ENCODE measurements around the gene DCAF10.
"Not testable (repeated sequence)": the region's sequence is repeated elsewhere in the genome, so short reads cannot be mapped to it uniquely, and the experiment has no call there.

DCAF10 gene

GRCh38 chr9:37800631-37801286 is at the start of gene DCAF10:
DCAF10 (plus strand) TSS chr9:37800797; CDS start chr9:37800867, 70 bp downstream.
- FAIRE-seq = no peak

GRCh38 chr9:37751186-37751585 is 49.4 kb upstream of the DCAF10 start:
- no peak for FAIRE-seq

GRCh38 chr9:37751704-37752103 is 48.9 kb upstream of the DCAF10 start:
- not testable (repeated sequence) for FAIRE-seq

GRCh38 chr9:37752112-37752511 is 48.5 kb upstream of the DCAF10 start:
- not testable (repeated sequence) for FAIRE-seq

GRCh38 chr9:37752642-37753488 is 47.7 kb upstream of the DCAF10 start:
- FAIRE-seq = no peak

- FAIRE-seq = no peak
Observed at GRCh38 chr9:37753489-37754190, 47.0 kb upstream of the DCAF10 start, which contains the start of gene TRMT10B. TRMT10B (plus strand) TSS chr9:37753805; CDS start chr9:37761932, 8,127 bp downstream.

- no peak for FAIRE-seq
Observed at GRCh38 chr9:37758747-37759146, 41.9 kb upstream of the DCAF10 start.

GRCh38 chr9:37760416-37761161 is 40.0 kb upstream of the DCAF10 start:
- no peak for FAIRE-seq

GRCh38 chr9:37761511-37761910 is 39.1 kb upstream of the DCAF10 start:
- FAIRE-seq = no peak

GRCh38 chr9:37765263-37765662 is 35.3 kb upstream of the DCAF10 start:
- FAIRE-seq = not testable (repeated sequence)

GRCh38 chr9:37769306-37769705 is 31.3 kb upstream of the DCAF10 start:
- no peak for FAIRE-seq

- no peak for FAIRE-seq
Observed at GRCh38 chr9:37769995-37770394, 30.6 kb upstream of the DCAF10 start.

GRCh38 chr9:37775216-37775919 is 25.2 kb upstream of the DCAF10 start:
- no peak for FAIRE-seq

GRCh38 chr9:37776328-37776727 is 24.3 kb upstream of the DCAF10 start:
- FAIRE-seq = no peak

- no peak for FAIRE-seq
Observed at GRCh38 chr9:37778534-37778933, 22.1 kb upstream of the DCAF10 start.

GRCh38 chr9:37784291-37784615 is 16.3 kb upstream of the DCAF10 start:
- no peak for FAIRE-seq

- peak; percentile 57 for FAIRE-seq
Observed at GRCh38 chr9:37784616-37785483, 15.7 kb upstream of the DCAF10 start, which contains the start of gene EXOSC3. EXOSC3 (minus strand) TSS chr9:37785064; CDS start chr9:37785044, 20 bp downstream.

- no peak for FAIRE-seq
Observed at GRCh38 chr9:37787059-37787458, 13.5 kb upstream of the DCAF10 start.

GRCh38 chr9:37788332-37788731 is 12.3 kb upstream of the DCAF10 start:
- no peak for FAIRE-seq

- FAIRE-seq = no peak
Observed at GRCh38 chr9:37790096-37790495, 10.5 kb upstream of the DCAF10 start.

GRCh38 chr9:37792122-37792521 is 8.5 kb upstream of the DCAF10 start:
- FAIRE-seq = no peak
